Fibroblast of skin of left biceps (primary cell): ENCODE data around the gene GPRASP3.
"Not testable (repeated sequence)": the region's sequence is repeated elsewhere in the genome, so short reads cannot be mapped to it uniquely, and the experiment has no call there.

Source experiments
- DNase-seq, 2 experiments: peaks; one replicate each; pipeline ENCODE4 v3.0.0-alpha.2; 2013; ENCODE audit warnings: low read depth in 2 of 2

The GPRASP3 gene, protein sequence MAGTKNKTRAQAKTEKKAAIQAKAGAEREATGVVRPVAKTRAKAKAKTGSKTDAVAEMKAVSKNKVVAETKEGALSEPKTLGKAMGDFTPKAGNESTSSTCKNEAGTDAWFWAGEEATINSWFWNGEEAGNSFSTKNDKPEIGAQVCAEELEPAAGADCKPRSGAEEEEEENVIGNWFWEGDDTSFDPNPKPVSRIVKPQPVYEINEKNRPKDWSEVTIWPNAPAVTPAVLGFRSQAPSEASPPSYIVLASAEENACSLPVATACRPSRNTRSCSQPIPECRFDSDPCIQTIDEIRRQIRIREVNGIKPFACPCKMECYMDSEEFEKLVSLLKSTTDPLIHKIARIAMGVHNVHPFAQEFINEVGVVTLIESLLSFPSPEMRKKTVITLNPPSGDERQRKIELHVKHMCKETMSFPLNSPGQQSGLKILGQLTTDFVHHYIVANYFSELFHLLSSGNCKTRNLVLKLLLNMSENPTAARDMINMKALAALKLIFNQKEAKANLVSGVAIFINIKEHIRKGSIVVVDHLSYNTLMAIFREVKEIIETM

DNA sequence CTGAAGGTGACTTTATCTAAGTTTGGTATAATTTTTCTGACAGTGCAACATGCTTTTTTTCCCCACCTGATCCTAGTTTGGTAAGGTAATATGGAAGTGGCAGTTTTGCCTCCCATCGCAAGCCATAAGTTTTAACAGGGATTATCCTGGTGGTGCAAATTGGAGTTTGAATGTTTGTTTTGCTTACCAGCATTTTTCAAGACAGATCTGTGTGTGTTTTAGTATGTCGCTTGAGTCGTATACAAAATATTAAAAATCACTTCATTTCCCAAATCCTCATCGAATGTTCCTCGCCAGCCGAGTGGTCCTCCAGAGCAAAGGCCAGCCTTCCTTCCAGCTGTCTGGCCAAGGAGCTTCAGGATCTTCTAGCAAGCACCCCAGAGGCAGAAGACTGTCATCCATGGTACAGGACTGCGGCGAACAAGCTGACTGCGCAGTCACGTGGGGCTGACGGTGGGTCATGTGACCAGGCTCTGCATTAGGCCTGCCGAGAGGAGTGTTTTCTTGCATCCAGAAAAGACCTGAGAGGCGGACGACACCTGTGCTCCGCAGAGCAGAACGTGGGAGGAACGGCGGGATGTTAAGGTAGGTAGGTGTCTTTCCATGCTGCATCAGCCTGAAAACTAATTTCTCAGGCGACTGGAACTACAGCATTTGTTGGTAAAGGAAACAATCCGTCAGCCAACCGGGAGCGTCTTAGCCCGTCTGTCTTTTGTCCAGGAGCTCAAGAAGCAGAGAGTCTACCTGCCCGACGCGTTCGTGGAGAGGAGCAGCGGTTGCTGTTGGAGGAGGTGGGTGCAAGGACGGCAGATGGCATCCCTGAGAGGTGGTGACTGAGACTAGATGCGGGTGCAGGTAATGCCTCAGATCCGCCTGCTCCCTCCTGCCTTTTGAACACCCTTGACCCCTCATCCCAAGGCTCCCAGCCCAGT is at the start of gene GPRASP3:
TSS of gene GPRASP3 (plus strand) at position 507 of the 932 bp plus-strand sequence. CDS start 28,253 bp downstream, outside the sequence.
- DNase-seq = no peak

DNA sequence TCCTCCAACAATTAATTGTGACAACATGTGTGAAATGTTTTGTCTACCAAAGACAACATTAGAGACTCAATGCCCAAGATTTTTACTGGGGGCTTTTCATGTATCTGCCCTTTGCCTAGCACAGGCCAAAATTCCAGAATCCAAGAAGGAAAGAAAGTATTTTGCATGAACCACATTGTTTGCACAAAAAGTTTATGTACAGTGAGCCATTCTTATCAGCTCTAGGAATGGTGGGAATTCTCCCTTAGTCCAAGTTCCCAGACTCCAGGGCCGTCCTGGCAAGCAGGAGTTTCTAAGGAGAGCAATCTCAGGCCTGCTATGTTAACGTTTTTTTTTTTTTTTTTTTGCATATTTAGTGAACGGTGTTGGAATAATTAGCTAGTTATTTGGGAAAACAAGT is 47.7 kb upstream of the GPRASP3 start:
- no peak for DNase-seq

DNA sequence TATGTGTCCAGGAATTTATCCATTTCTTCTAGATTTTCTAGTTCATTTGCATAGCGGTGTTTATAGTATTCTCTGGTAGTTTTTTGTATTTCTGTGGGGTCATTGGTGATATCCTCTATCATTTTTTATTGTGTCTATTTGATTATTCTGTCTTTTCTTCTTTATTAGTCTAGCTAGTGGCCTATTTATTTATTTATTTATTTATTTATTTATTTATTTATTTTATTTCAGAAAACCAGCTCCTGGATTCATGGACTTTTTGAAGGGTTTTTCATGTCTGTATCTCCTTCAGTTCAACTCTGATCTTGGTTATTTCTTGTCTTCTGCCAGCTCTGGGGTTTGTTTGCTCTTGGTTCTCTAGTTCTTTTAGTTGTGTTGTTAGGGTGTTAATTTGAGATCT is 43.1 kb upstream of the GPRASP3 start:
- not testable (repeated sequence) for DNase-seq

DNA sequence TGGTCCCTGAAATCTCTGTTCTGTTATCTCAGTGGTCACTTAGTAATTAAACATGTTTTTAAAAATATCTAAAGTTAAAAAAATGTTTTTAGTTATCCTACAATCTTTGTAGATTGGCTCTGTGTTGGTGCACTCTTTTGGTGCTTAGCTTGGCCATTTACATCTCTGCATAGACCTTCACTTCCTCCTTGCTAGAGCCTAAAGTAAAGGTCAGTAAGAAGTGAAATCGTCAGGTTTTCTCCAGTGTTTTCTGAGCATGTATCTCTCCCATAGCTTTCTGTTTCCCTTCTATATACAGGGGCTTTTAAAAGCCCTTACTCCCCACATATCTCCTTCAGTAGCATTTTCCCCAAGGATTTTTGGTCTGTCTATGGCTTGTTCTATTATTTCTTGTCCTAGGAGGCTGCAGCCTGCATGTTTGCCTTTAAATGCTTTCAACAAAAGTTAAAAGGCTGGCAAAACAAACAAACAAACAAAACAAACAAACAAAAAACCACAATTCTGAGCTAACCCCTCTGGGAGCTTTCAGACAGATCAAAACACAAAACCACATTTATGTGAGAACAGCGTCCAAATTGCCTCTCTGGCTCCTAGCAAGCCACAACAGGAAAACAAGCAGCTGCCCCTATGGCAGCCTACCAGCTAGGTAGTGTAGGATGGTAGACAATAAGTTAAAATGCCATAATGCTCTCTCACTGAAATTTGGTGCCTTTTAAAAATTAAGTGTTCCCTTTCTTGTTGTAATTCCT is 35.6 kb upstream of the GPRASP3 start:
- no peak for DNase-seq

DNA sequence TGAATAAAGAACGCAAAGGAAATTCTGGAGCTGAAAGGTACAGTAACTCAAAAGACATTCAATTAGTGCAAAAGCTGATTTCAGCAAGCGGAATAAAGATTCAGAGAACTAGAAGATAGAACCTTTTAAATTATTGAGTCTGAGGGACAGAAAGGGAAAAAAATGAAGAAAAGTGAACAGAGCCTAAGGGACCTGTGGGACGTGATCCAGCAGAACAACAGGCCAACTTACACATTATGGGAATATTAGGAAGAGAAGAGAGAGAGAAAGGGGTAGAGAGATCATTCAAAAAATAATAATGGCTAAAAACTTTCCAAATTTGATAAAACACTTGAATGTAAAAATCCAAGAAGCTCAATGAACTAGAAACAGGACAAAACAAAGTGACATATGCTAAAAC is 25.8 kb upstream of the GPRASP3 start:
- DNase-seq = no peak

DNA sequence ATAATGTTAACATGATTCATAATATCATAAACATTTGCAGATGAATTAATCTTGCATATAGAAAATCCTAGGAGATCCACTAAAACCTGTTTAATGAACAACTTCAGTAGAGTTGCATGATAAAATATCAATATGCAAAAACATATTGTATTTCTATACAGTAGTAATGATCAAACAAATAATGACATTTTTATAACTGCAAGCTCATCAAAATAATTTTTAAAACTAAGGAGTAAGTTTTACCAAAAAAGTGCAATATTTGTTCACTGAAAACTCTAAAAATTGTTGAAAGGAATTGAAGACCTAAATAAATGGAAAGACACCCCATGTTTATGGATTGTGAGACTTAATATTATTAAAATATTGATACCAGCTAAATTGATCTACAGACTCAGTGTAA is 24.2 kb upstream of the GPRASP3 start:
- no peak for DNase-seq

DNA sequence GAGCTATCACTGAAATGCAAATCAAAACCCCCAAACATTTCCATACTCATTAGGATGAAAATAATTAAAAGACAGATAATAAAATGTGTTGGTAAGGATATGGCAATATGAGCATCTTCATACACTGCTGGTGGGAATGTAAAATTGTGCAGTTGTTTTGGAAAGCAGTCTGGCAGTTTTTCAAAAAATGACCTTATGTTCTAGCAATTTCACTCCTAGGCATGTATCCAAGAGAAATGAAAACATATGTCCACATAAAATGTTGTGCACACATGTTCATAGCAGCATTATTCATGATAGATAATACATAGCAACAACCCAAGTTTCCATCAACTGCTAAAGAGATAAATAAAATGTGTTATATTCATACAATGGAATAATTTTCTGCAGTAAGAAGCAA is 23.0 kb upstream of the GPRASP3 start:
- peak in 1 of 2 experiments; percentile 46 for DNase-seq

DNA sequence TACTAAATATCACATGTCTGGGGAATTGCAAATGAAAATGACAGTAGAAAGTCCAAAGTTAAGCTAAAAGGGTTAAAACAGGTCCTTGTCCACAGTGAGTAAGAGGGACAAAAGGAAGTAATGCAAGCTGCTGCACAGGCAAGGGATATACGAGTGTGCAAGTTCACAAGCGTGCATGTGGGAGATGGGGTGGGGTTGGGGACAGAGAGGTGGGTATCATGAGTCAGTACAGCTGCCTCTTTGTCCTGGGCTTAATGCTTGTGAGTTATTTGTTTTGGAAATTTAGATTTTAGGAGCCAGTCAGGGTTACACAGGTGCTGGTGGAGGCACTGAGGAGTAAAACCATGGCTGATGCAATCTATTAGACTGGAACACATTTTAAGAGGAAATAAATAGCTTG is 11.6 kb upstream of the GPRASP3 start:
- no peak for DNase-seq

DNA sequence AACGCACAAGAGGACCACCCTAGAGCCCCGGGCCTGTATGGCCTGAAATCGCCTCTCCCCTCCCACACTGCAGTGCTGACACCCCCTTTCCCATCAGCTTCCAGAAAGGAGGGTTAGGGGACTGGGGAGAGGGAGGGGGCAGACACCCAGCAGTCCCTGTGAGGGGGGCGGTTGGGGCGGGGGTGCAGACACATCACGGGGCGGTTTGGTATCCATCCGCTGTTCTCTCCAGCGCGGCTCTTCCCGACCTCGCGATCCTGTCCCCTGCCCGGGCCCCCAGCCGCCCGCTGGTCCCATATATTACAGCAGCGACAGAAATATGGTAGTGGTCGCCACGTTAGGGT is 8.7 kb upstream of the GPRASP3 start:
- no peak for DNase-seq

DNA sequence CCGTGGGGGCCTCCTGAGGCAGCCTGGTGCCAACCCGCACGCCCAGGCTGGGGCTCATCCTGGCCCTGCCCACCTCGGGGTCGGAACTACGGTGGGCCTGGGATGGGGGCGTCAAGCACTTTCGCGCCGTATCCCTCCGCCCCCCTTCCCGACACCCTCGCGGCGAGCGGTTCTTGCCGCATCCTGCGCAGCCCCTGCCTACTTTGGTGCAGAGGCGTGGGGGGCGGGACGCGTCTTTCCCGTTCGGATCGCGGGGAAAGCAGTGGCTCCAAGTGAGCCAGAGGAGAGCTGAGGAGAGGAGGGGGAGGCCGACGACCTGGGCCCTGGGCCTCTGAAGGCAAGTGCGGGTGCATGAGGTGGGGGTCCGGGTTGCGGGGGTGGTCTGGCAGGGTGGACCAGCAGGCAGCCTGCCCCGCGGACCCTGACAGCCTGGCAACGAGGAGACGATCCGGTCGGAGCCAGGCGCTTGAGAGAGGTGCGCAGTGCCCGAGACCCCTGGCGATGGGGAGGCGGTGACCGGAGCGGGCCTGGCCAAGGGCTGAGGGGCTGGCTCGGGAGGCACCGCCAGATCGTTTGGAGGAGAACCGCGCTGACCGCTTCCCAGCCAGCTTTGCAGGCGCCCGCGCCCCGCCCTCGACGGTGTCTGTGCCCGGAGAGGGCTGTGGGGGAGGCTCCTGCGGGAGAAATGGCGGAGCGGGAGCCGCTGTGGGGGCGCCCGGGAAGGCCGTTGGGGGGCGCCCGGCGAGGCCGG is 8.2 kb upstream of the GPRASP3 start, which contains the start of gene GPRASP2:
TSS of gene GPRASP2 (plus strand) at position 233 of the 751 bp plus-strand sequence. CDS start 2,422 bp downstream, outside the sequence.
- DNase-seq = no peak

DNA sequence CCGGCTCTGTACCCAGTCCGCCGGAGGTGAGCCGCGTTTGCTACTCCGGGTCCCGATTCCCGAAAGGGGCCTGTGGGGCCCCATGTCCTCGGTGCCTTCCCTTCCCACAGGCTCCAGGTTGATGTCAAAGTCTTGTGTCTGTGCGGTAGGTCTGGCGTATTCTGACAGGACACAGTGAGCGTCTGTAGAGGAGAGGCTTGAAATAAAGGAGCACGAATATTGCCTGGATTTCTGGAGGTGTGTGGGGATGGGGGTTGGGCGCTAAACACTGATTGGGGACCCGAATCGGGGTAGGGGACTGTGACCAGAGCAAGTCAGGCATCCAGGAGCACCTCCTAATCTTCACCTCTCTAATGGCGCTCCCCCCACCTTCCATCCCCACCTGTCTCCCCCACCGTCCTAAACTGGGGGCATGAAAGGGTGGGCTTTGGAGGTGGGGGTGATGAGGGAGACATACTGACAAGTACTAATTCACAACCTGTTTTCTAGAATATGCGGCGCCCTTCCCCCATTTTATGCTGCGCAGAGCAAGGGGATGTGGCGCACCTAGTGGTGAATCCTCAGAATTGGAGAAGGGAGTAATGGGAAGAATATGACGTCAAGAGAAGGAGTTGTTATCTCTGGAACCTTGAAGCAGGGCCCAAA is 7.4 kb upstream of the GPRASP3 start:
- DNase-seq = no peak

DNA sequence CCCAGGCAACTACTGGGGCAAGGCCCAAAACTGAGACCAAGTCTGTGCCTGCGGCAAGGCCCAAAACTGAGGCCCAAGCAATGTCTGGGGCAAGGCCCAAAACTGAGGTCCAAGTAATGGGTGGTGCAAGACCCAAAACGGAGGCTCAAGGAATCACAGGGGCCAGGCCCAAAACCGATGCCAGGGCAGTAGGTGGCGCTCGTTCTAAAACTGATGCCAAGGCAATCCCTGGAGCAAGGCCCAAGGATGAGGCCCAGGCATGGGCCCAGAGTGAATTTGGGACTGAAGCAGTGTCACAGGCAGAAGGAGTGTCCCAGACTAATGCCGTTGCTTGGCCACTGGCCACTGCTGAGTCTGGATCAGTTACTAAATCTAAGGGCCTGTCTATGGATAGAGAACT is 5.5 kb upstream of the GPRASP3 start:
- no peak for DNase-seq

DNA sequence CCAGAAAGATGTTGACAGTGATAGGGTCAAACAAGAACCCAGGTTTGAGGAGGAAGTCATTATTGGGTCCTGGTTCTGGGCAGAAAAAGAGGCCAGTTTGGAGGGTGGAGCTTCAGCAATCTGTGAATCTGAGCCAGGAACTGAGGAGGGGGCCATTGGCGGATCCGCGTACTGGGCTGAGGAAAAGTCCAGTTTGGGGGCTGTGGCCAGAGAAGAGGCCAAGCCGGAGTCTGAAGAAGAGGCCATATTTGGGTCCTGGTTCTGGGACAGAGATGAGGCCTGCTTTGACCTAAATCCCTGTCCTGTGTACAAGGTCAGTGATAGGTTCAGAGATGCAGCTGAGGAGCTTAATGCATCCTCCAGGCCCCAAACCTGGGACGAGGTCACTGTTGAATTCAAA is 4.6 kb upstream of the GPRASP3 start:
- no peak for DNase-seq

DNA sequence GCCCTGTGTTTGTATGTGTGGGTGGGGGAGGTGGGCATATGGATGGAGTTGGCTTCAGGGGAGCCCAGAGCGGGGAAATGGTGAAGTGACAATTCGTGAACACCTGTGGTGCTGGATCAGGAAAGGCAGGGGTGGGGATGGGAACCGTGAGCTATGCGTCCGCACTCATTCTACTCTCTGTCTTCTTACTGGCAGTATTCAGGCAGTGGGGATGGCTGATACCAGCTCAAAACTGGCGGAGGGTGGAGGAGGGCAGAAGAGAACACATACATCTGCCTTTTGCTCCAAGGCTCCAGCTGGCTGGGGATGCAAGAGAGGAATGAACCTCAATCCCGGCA is 595 bp downstream of the GPRASP3 start:
- DNase-seq = not testable (repeated sequence)

DNA sequence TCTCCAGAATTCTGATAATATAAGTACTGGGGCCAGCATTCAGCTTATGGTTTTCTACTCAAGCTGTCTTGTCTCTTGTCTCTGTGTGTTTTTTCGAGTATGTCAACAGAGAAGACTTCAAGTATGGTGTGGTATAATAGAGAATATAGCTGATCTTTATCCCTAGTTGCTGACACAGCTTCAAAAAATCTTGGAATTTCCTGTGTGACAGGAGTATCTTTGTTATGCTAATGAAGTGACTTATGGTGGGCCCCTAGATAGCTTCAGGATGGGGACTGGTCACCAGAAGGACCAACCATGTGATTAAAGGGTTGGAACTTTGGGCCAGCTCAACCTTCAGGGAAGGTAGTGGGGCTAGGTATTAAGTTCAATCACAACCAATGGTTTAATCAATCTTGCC is 2.9 kb downstream of the GPRASP3 start:
- no peak for DNase-seq

DNA sequence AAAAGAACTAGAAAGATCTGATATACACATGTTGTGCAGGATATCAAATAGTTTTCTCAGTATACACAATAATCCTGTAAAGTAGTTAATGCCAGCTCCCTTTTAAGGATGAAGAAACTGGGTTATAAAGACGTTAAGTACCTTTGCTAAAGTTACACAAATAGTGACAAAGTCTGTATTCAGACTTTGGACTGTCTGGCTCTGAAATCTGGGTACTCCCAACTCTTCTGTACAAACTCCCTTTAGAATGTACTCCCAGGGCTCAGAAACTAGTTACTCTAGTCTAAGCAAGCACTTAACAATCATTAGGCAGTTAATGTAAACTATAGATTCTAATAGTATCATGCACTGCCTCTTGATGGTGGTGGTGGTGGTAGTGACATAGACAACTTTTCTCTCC is 7.2 kb downstream of the GPRASP3 start:
- DNase-seq = no peak

DNA sequence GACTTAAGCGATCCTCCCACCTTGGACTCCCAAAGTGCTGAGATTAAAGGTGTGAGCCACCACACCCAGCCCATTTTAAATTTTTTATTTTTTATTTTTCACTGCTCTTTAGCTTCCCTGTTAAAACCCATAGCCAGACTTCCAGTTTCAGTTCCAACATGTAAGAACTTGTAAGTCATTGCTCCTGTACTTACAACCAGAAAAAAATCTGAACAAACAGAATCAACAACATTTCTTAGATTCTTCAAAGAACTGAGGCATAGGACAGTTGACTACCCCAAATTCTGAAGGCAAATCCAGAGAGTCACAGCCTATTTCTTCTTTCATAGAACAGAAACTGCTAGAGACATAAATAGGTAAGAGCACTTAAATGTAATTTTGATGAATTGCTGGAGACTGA is 8.1 kb downstream of the GPRASP3 start:
- no peak for DNase-seq

DNA sequence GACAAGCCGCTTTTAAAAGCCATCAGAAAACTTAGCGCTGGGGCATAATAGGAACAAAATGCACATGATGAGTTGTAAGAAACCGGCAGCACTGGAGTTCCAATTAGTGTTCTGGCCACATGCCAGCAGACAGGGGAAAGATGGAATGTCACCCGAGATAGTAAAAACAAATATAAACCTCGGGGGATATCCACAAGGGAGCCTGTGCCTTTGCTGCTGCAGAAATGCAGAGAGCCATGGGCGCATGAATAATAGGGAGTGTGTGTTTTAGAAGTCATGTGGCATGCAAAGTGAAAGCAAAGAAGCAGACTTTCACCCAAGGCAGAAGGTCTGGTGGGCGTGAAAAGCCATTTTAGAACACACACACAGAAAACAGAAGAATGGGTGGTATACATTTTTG is 19.1 kb downstream of the GPRASP3 start:
- no peak for DNase-seq

DNA sequence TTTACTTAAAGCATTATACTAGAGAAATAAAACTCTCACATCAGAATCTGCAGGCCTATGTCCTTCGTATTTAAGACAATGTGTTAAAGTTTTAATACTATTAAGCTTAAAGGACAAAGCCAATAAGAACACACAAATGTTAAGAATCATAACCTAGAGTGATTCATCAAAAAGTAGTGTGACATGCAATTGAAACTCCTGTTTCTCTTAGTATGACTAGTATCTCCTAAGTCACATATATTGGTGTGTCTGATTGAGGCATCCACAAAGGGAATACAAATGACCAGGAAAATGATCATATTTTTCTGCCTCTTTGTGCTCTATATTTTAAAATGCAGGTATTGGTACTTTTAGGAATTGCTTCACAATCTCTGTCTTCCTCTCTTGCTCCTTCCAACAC is 23.8 kb downstream of the GPRASP3 start:
- no peak for DNase-seq

DNA sequence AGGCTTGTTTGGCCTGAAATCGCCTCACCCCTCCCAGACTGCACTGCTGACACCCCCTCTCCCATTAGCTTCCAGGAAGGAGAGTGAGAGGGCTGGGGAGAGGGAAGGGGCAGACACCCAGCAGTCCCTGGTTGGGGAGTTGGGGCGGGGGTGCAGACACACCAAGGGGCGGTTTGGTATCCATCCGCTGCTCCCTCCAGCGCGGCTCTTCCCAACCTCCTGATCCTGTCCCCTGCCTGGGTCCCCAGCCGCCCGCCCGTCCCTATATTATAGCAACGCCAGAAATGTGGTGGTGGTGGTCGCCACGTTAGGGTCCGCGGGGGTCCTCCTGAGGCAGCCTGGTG is 24.9 kb downstream of the GPRASP3 start:
- DNase-seq = no peak
